Measurements from ENCODE around the gene TTC39C.
A peak's percentile ranks its signal among the peaks of the same experiment; 100 is the strongest.

The TTC39C gene

DNA sequence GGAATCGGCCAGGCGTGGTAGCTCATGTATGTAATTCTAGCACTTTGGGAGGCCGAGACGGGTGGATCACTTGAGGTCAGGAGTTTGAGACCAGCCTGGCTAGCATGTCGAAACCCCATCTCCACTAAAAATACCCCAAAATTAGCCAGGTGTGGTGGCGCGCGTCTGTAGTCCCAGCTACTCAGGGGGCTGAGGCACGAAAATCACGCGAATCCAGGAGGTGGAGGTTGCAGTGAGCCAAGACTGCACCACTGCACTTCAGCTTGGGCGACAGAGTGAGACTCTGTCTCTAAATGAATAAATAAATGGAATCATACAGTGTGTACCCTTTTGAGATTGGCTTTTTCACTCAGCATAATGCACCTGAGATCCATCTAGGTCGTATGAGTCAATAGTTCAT lies 19.4 kb upstream of the TTC39C start:
- peak overlapping the region; percentile 69 for H3K27ac ChIP-seq
- TF ChIP-seq, protein P1, sequence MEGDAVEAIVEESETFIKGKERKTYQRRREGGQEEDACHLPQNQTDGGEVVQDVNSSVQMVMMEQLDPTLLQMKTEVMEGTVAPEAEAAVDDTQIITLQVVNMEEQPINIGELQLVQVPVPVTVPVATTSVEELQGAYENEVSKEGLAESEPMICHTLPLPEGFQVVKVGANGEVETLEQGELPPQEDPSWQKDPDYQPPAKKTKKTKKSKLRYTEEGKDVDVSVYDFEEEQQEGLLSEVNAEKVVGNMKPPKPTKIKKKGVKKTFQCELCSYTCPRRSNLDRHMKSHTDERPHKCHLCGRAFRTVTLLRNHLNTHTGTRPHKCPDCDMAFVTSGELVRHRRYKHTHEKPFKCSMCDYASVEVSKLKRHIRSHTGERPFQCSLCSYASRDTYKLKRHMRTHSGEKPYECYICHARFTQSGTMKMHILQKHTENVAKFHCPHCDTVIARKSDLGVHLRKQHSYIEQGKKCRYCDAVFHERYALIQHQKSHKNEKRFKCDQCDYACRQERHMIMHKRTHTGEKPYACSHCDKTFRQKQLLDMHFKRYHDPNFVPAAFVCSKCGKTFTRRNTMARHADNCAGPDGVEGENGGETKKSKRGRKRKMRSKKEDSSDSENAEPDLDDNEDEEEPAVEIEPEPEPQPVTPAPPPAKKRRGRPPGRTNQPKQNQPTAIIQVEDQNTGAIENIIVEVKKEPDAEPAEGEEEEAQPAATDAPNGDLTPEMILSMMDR (conservative IDR thresholded peaks at IDR 0.05) = no peak

DNA sequence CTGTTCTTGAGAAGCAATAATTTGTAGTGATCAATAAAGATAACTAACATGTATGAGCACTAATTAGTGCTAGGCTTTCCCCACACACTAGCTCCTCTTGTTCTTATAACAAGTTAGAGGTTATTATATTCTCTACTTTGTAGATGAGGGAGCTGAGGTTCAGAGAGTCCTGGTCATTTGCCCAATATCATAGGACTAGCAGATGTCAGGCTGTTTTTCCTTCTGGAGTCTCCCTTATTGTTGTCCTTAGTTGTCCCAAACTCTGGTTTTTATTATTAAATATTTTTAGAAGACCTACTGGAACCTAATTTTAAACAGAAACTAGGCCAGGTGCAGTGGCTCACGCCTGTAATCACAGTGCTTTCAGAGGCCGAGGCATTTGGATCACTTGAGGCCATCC lies 16.5 kb upstream of the TTC39C start:
- TF ChIP-seq, protein P1 (conservative IDR thresholded peaks at IDR 0.05) = no peak
- H3K27ac ChIP-seq = peak overlapping the region; percentile 43

DNA sequence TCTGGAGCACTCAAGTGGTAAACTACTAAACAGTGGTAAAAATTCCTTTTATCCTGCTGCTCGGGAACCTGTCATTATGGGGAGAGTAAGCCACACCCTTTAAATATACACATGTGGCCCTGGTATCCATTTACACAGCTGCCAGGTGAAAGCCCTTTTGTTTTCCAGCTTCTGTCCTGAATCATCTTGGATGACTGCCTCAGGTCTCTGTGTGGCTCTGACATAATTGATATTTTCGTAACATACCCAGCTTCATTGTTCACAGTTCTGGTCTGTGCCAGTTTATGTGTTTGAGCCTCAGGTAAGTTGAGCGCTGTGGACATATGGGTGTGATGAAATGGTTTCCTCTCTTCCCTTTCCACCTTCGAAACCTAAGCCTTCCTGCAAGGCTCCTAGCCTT lies 15.7 kb upstream of the TTC39C start:
- TF ChIP-seq, protein P1 (conservative IDR thresholded peaks at IDR 0.05) = no peak
- H3K27ac ChIP-seq = peak overlapping the region; percentile 48

DNA sequence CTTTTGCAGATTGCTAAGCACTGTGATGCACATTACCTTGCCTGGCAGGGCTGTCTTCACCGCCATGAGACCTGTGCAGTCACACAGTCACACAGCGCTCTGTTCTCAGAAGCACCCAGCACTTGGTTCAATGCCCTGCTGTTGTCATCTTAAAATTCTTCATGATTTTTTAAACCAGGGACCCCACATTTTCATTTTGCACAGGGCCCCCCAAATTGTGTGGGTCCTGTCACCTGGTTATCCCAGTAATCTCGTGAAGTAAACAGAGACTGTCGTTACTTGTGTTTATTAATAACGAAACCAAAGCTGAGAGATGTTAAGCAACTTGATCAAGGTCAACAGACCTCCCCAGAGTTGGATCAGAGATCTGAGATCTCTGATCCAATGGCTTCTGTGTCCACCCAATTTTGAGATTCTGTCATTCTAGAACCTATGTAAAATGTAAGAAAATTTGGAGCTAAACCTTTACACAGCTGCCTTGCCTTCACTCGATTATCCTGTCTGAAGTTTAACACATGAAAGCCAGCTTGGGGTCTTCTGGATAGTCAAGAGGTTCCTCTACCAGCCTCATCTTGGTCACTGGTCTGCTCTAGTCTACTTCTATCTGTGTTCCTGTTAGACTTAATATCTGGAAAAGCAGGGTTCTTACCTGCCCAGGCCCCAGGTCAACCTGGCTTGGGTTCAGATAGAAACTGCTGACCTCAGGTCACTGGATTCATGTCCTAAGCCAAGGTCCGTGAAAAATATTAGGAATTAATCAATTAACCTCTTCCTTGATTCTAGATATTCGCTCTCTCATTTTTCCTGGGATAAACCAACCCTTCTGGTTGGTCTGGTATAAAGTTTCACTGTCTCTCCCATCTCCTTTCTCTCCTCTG lies 13.7 kb upstream of the TTC39C start:
- no peak overlapping the region for H3K27ac ChIP-seq
- TF ChIP-seq, protein P1 (conservative IDR thresholded peaks at IDR 0.05) = no peak

DNA sequence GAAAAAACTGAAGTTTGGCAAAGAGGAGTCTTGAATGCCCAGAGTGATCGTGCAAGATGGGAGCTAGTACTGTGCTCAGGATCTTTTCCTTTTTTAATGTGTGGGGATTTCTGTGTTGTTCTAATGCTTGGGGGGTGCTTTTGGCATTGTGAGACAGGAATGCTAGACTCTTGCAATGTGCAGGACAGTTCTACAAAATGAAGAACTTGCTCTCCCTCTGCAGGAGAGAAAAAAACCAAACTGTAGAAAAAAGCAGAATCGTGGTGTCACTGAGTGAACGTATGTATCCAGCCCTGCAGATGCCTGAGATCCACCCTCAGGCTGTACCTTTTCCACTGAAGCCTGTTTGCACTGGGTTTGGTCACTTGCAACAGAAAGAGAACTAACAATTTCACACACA lies 12.1 kb upstream of the TTC39C start:
- no peak overlapping the region for H3K27ac ChIP-seq
- TF ChIP-seq, protein P1 (conservative IDR thresholded peaks at IDR 0.05) = 0 out of 2 replicates have a peak, but pooled peaks have one; percentile 14

DNA sequence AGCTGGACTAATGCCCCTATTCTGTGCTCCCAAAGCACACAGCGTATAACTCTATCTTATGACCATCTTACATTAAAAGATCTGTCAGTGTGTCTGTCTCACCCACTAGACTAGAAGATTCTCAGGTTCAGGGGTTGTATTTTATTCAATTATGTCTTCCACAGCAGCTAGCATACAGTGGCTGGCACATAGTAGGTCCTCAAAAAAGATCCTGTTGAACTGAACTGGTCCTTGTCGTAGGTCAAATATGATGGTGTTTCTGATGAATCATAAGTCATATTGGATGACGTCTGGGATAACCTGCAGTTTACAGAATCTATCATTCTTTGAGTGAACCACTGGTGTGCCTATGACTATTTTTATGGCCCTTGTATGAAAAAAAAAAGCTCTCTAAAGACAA lies 11.3 kb upstream of the TTC39C start:
- TF ChIP-seq, protein P1 (conservative IDR thresholded peaks at IDR 0.05) = no peak
- H3K27ac ChIP-seq = no peak overlapping the region

DNA sequence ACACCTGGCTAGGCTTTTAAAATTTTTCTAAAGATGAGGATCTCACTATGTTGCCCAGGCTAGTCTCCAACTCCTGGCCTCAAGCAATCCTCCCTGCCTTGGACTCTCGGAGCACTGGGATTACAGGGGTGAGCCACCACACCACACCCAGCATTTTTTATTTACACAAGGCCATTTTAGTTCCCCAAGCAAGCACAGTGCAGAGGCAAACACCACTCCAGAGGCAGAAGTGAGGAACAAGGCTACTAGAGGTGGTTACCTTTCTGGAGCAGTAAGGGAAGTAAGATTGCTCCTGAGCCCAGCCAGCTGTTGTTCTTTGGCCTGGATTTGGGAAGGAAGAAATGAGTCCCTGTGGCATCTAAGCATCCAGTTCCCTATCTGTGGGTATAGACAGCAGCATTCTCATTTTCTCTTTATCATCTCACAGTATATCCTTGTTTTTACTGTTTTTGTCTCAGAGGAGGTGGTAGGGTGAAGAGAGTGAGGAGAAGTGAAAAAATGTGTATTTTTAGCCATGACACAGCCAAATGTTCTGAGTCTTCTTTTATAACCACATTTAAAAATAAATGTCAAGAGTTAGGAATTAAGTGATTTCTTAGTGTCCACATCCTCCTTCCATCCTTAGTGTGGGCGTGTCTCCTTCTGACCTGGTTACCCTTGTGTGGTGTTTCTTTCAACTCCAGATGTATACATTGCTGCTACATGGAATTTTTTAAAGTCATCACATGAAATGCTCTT lies 10.5 kb upstream of the TTC39C start:
- TF ChIP-seq, protein P1 (conservative IDR thresholded peaks at IDR 0.05) = no peak
- H3K27ac ChIP-seq = no peak overlapping the region
